RPMI7951 (cell line): ENCODE measurements around the gene S100A8. TPM values are rescaled to one million over a fixed set of nuclear protein-coding genes. Genes with fewer than 3 reads are reported as not detected.
A peak's percentile ranks its signal among the peaks of the same experiment; 100 is the strongest.
"Not testable (repeated sequence)": the region's sequence is repeated elsewhere in the genome, so short reads cannot be mapped to it uniquely, and the experiment has no call there.

Experiments
- DNase-seq: peaks from one replicate; pipeline ENCODE4 v3.0.0-alpha.2; 2012; ENCODE audit warnings: low read depth
- total RNA-seq: library from RNA; depleted of rRNA; stranded (reverse); fragments of >200 nt; shearing (Covaris generic); gene quantifications from 2 replicates; pipeline ENCODE4 v1.2.3, GENCODE V29; 2014

The S100A8 gene
- total RNA-seq, 1 experiment from 2014 or later = 4.7 TPM

DNA sequence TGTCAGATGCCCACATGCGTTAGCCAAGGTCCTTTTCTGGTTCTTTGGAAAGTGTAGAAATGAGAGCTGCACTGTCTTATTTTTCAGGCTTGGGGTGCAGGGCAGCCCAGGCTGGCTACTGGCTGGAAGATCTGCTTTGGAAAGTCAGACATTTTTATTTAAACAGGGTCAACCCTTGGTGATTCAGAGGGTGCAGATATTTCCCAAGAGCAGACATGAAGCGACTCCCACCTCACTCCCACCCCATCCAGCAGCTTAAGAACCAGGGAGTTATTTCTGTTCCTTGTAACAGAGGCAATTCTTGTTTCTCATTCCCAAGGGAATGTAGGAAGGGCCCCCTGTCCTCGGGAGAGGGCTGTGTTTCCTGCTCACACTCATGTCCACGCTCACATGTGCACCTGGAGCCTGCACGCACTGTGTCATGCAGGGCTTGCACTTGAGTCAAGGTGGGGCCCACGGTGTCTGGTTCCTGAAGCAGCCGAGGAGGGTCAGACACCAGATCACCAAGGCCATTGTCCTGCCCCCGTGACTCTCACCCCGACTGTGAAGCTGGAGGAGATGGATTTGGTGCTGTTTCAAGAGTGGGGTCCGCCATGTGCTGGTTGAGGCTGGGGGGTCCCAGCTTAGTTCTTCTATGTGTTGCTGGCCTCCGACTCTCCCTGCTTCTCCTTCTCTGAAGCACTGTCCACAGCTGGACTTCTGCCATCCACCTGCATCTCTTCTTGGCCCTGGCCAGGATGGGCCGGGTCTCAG lies 26.4 kb upstream of the S100A8 start:
- DNase-seq = no peak

DNA sequence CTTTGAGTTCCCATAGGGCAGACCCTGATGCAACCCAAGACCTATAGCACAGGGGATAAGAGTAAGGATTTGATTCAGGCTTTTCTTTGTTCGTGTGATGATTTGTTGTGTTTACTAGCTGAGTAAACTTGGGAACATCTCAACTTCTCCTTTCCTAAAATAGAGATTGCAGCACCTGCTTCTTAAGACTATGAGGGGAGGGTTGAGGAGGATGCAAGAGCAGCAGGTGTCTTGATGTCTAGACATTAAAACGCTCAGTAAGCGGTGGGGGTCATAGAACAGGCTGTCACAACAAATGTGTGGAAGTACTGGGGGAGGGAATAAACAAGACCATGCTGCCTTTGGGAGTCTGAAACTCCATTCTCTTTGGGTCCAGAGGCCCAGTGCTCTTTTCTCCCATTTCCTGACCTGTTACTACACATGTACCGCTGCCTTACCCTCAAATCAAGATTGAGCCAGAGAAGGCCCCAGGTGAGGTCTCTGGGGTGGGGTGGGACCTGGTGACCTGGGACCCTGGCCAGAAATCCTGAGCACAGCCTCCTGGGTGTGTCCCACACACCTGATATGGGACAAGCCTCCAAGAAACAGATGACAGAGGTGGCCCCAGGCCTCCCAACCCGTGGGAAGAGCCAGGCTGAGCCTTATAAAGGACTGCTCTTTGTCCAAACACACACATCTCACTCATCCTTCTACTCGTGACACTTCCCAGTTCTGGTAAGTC lies 25.1 kb upstream of the S100A8 start, which contains the start of gene S100A7A:
Gene S100A7A (plus strand): TSS at position 671 of the 721 bp plus-strand sequence. CDS start 1,563 bp downstream, outside the sequence.
- DNase-seq = no peak

DNA sequence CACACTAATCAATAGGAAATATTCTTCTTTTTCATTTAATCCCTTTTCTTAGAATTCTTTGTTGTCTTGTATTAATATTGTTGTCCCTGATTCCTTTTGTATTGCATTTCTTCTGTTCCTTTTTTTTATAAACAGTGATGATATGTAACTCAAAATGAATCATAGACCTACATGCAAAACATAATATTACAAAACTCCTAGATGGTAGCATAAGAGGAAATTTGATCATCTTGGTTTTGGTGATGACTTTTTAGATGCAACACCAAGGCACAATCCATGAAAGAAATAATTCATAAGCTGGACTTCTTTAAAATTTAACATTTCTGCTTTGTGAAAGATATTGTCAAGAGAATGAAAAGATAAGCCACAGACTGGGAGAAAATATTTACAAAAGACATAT lies 23.1 kb upstream of the S100A8 start:
- DNase-seq = not testable (repeated sequence)

DNA sequence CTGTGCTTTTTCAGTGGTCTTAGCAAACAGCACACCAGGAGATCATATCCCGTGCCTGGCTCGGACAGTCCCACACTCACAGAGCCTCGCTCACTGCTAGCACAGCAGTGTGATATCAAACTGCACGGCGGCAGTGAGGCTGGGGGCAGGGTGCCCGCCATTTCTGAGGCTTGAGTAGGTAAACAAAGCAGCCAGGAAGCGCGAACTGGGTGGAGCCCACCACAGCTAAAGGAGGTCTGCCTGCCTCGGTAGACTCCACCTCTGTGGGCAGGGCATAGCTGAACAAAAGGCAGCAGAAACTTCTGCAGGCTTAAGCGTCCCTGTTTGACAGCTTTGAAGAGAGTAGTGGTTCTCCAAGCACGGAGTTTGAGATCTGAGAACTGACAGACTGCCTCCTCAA lies 16.4 kb upstream of the S100A8 start:
- not testable (repeated sequence) for DNase-seq

DNA sequence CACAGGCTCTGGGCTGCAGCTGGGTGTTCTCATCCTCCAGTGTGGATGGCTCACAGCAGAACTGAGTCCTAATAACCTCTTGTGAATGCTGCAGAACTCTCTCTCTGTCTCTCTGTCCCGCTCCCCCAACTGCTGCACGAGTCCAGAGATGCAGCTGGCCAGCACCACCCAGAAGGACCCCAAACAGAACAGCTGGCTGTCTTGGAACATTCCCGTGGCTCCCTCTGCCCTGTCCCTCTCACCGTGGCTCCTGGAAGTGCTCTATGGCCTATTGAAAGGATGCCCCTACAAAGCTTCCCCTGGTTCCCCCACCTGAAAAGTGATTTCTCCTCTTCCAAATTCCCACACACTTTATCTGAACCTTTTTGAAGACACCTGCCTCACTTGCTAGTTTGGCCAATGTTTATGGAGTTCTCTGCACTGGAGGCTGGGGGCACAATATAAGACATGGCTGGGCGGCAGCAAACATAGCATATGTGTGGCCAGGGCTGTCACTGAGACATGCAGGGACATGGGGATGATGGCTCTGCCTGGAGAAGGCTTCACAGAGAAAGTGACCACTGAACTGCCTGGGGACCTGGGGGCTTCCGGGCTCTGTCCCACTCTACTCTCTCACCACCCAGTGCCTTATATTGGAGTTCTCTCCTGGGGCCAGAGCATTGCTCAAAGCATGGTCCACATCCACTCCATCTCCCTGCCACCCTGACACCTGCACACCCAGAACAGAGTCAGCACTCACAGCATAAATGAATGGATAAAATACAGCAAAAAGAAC lies 15.1 kb upstream of the S100A8 start:
- DNase-seq = not testable (repeated sequence)

DNA sequence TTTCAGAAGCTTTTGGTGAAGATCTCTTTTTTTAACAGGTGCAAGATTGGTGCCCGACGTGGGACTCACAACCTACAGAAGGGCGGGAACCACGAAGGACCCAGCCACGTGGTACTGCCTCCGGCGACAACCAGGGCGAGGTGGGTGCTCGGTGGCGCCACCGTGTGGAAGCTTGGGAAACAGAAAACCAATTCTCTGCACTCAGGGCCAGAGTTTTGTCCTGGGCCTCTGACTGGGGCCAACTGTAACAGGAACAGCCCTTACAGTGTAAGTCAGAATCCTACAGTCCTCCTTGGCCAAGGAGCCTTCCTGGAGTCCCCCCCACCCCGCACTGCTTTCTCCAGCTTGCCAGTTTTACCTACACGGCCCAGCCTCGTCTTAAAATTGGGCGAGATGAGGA lies 13.9 kb upstream of the S100A8 start:
- peak; percentile 7 for DNase-seq

DNA sequence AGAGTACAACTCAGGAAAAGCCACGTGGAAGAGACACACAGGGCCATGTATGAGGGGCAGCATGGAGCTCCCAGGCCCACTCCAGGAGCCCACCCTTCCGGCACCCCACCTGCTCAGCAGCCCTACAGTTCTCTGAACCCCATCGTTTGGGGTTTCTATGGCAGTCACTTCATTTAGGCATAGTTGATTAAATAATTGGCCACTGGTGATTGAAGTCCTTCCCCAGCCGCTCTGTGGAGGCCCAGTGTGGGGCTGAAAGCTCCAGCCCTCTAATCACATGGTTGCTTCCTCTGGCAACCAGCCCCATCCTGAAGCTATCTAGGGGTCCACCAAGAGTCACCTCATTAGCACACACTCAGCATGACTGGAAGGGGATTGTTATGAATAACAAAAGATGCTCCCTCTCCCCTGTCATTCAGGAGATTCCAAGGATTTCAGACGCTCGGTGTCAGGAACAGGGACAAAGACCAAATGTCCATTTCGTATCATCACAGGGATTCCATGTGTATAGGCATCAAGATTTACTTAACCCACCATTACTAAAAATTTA lies 13.3 kb upstream of the S100A8 start:
- DNase-seq = no peak

DNA sequence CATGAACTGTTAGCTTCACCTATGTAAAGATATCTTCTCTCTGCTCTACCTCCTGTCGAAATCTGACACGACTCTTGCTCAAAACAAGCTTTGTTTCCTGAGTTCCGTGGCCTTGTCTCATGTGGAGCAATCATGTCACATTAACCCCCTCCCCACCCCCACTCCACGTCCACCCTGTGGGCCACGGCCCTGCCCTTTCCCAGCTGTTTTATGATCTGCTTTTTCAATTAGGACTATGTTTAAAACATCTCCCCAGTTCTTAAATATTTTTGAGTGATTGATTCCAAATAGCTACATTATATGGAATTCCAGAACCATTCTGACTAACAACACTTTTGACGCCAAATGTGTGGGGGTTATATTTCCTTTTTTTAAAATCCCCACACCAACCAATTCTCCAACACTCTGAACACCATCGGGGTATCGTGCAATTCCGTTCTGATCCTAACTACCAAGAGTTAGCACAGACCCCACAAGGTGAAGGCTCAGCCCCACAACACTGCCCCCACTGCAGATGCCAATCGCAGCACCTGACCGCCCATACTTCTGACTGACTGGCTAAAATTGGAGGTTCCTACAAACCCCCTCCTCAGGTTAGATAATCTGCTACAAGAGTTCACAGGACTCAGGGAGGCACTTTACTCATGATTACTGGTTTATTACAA lies 12.7 kb upstream of the S100A8 start:
- no peak for DNase-seq

DNA sequence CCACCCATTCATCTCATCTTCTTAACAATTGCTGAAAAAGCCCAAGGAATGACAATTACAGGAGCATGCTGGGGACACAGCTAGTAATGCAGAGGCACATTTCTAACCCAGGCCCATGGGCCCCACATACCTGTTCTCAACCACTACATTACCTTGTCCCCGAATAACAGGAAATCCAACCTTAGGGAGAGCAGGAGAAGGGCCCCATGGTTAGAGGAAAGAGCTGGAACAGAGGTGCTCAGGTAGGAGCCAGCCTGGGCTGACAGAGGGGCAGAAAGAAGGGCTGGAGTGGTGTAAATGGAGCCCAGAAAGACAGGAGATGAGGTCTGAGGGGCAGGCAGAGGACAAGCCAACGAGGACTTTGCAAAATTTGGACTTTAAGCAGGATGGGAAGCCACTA lies 11.4 kb upstream of the S100A8 start:
- DNase-seq = no peak

DNA sequence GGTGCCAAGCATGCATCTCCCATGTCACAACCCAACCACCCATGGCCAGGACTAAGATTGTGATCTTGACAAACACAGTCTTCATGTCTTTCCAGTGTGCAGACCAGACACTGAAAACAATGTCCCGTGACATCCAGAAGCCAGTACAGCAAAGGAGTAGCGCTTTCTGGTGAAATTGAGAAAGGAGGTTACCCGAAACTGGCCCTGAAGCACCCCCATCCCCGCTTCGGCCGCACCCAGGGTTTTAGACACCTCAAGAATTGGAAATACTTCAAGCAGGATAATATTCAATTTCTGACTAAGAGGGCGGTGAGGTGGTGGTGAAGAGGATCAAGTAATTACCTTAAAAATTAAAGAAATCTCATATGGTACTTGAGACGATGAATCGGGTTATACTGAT lies 10.6 kb upstream of the S100A8 start:
- no peak for DNase-seq

DNA sequence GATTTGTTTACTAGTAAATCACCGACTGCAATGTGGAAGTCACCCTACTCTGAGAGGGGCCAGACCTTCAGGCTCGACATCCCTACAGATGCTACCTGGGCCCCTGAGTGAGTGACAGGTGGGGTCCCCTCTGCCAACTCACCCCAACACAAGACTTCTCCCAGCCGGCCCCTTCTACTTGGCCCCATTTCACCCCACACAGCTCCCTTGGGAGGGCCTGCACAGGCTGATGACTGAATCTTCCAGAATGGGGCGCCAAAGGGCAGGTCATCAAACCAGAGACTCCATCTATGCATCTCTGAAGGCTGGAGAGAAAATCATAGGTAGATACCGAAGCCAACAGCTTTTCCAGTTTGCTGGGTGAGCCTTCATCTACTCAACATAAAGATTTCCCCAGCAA lies 9.4 kb upstream of the S100A8 start:
- no peak for DNase-seq

DNA sequence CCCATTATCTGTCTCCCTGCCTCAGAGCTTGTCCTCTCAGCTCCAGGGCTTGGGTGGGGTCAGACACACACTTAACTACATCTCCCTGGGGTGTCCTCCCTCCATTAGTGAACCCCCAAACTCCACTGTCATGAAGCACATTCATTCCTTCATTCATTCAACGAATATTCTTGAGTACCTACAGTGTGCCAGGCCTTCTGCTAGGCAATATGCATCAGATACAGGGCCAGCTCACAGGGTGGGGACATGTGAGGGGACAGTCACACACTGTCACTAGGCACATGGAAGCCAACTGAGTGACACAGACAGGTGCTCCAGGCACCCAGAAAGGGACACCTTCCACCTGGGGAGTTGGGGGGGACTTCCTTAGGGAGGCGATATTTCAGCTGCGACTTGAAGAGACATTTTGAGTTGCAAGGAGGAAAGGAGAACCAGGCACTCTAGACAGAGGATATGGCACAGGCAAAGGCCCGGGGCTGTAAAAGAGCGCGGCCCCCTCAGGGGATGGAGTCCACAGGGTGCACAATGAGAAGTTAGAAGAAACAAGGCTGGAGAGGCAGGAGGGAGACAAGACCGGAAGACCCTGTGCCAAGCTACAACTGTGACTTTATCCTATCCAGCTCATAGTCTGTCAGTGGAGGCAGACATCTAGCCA lies 8.7 kb upstream of the S100A8 start:
- DNase-seq = no peak

DNA sequence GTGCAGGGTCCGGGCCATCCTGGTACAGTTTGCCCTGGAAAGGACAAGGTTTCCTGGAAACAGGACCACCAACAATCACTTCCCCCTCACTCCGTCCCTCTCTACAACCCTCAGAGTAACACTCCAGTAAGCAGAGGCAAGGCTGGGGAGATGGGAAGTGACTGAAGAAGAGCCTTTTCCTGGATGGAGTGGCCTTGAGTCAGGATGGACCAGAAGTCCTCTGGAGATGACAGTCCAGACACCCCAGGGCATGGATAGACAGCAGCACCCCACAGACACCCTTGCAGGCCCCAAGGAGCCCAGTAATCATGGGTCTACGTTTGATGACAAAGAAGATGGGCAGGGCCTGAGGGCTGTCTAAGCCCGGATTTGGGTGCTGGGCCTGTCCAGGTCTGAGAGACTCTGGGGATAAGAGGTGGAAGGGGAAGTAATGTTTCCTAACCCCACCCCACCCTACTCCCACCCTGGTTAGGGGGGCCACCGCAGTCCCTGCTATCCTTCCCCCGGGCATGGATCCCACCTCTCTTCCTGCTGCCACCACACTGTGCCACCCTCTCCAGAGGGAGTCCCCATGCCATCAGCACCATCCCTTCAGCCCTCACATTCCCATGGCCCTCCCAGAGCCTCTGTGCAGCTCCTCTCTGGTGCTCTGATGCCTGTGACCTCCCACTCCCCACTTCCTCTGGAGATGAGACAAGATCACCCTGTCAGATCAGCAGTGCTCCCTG lies 7.2 kb upstream of the S100A8 start:
- no peak for DNase-seq

DNA sequence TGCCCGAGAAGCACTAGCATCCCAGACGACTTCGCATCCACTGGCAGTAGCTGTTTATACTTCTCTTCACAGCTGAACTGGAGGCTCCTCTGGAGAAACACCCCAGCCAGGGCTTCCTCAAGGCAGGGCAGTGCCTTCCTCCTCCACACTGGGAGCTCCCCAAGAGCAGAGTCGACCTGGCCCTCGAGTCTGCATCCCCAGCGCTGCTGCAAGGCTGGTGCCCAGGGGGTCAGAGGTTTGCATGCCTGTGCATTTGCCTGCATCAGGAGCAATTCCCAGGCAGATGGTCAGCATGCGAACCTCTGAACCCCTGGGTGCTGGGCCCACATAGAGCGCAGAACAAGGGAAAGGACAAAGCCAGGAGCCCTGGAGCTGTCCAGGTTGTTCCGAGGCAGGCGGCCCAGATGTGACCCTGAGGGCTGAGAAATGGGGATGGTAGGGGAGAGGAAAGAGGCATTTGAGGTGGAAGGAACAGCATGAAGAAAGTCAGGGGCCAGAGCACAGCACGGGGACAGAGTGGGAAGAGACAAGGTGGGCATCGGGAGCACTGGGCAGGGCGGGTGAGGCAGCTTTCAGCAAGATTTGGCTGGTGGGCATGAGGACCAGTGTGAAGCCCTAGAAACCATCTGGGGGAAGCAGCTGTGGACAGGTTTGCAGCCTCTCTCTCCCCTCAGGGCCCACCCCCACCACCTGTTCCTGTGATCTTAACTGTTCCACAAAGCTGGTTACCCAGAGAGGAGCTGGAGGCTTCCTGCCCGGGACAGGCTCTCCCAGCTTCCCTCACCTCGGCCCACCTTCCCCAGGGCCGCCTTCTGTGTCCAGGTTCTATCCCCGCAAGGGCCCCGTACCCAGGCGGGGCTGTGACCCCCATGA lies 6.4 kb upstream of the S100A8 start:
- no peak for DNase-seq

DNA sequence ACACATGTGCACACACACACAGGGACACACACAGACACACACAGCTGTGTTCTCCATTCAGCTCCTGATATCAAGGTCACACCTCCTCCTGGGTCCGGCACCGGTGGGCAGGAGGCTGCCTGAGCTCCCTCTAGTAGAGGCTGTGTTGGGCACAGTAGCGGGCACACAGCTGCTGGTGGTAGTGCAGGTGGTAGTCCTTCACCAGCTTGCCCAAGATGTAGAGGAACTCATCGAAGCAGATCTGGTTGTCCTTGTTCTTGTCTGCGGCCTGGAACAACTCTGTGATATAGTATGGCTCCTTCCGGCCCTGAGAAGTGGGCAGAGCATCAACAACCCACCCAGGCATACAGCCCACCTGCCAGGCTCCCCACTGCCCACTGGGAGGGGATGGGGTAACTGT lies 5.6 kb upstream of the S100A8 start:
- no peak for DNase-seq

DNA sequence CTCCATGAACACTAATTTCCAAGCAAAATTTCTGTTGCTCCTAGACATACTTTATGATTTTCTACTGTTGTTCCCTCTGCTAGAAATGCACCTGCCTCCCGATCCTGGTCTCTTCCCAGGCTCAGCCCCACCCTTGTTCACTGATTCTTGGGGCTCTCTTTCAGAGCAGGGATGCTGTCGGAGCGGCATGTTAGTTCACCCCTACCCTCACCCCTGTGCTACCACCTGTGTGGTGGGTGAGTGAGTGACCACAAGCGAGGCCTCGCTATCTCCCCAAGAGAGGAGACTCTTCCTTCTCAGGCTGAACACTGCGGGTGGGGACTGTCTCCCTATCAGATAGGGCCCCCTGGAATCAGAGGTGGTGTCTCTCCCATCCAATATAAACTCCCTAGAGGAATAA lies 4.9 kb upstream of the S100A8 start:
- no peak for DNase-seq

DNA sequence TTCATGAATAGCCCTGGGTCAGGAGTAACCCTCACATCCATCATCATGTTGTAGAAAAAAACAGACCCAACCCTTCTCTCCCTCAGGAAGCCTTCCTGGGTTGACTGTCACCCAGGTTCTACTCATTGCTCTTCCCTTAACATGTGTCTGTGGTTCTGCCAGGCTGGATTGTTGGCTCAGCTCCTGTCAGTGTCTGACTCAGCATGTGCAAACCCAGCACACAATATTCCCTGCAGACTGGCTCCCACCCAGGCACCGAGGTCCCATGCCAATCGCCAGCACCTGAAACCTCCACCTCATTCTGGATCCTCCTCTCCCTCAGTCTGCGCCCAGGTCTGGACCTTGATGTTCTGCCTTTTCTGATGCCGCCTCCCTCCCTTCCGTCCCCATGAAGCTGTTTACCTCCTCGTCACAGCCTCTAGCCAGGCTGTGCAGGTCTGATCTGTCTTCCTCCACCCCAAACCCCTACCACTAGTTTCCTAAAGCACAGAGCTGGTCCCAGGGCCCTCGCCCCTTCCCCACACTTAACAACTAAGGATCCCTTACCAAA lies 4.3 kb upstream of the S100A8 start:
- peak; percentile 33 for DNase-seq

DNA sequence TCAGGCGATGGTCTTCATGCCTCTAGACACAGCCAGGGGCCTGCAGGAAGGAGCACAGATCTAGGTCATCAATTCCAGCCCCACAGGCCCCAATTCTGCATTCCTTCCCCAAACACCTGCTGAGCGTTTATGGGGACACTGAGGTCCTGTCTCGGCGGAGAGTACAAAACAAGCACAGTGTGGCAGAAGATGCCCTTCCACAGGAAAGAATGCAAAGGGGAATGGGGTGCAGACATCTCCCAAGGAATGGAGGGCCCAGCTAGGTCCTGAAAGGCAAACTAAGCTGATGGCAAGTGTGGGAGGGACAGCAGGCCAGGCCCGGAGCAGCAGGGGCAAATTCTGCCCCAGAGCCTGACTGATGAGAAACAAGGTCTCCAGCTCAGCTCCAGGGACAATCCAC lies 3.5 kb upstream of the S100A8 start:
- DNase-seq = no peak

DNA sequence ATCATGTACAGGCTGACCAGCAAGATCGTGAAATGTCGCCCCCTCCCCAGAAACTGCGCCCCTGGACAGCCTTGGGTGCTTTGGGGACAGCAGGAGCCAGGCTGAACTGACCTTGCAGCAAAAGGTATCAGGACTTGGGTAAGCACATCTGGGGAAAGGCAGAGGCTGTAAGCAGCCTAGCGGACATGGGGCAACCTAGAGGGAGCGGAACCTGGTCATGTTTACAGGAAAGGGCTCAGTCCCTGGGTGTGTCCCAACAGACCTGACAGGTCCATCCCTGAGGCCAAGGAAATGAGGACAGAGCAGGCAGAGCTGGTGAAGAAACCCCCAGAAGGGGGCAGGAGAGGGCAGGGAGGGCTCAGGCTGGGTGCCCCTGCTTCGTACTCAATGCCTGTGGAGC lies 3.1 kb upstream of the S100A8 start:
- DNase-seq = no peak
